GM12878 (cell line): ENCODE results near the gene CERK. TPM values are rescaled to one million over a fixed set of nuclear protein-coding genes. Genes with fewer than 3 reads are reported as not detected.
A peak's percentile ranks its signal among the peaks of the same experiment; 100 is the strongest.

ENCODE experiments used
- ATAC-seq: fragments of 200-7000 bp; cut with Tn5 transposase; 3 replicates; pipeline ENCODE4 v1.9.1; 2020; ENCODE audit warnings: mild to moderate bottlenecking, moderate library complexity
- BruUV-seq: library from RNA; stranded (reverse); fragments of 400-500 nt; replicated peaks from 2 replicates; lab custom pipeline; 2021; lab: Mats Ljungman, UMichigan
- CTCF ChIA-PET: fragments of 300-600 bp; sonication (Branson Sonifier 250); formaldehyde crosslinking; extraction: SDS; loops from one replicate; lab custom pipeline; 2021; ENCODE audit warnings: inconsistent platforms; lab: Yijun Ruan, JAX
- POLR2A ChIA-PET: fragments of 350-600 bp; formaldehyde crosslinking; extraction: SDS; loops from one replicate; lab custom pipeline; 2021; ENCODE audit warnings: inconsistent platforms; lab: Charles Lee
- RAD21 ChIA-PET: fragments of 300-600 bp; sonication (Branson Sonifier 250); formaldehyde crosslinking; loops from one replicate; lab custom pipeline; 2023; ENCODE audit warnings: antibody characterized with exemption; ENCODE audit not compliant: unreplicated experiment; lab: Charles Lee
- SMC1A ChIA-PET: fragments of 300-600 bp; sonication (Branson Sonifier 250); formaldehyde crosslinking; loops from one replicate; lab custom pipeline; 2023; ENCODE audit not compliant: unreplicated experiment, uncharacterized antibody; lab: Charles Lee
- DNase-seq: peaks from one replicate; pipeline ENCODE4 v3.0.0-alpha.2; 2011; ENCODE audit warnings: low read depth, low spot score
- FAIRE-seq: peaks from 3 replicates; lab custom pipeline; 2011; peaks lifted over from hg19 to GRCh38; lab: Jason Lieb, UNC
- H2AFZ ChIP-seq: 2 replicates; pipeline ENCODE4 v1.6.0; 2011; ENCODE audit warnings: low read depth, low read length, control low read depth; ENCODE audit not compliant: control insufficient read depth
- H3K27ac ChIP-seq: 2 replicates; pipeline ENCODE4 v1.5.1; 2011; ENCODE audit warnings: control low read depth; ENCODE audit not compliant: control insufficient read depth, insufficient read depth
- H3K27me3 ChIP-seq, 2 experiments: replicated peaks in 1 of 2; 2 replicates each; pipeline versions ENCODE4 v1.6.0 to v1.6.1; 2011; ENCODE audit warnings: low read length in 1 of 2; ENCODE audit not compliant: control insufficient read depth in 2 of 2, insufficient read depth in 2 of 2
- H3K36me3 ChIP-seq, 2 experiments: 2 replicates each; pipeline ENCODE4 v1.5.1; 2011; ENCODE audit warnings: low read length in 1 of 2; ENCODE audit not compliant: control insufficient read depth in 2 of 2, insufficient read depth in 2 of 2
- H3K4me1 ChIP-seq: 2 replicates; pipeline ENCODE4 v1.6.1; 2011; ENCODE audit warnings: mild to moderate bottlenecking, low read length, moderate library complexity, mixed read lengths; ENCODE audit not compliant: control insufficient read depth, insufficient read depth
- H3K4me2 ChIP-seq: 2 replicates; pipeline ENCODE4 v1.6.0; 2011; ENCODE audit warnings: control low read depth; ENCODE audit not compliant: control insufficient read depth, insufficient read depth
- H3K4me3 ChIP-seq: fragments of 200-600 bp; sonication (generic); 2 replicates; pipeline ENCODE4 v1.5.1; 2016
- H3K79me2 ChIP-seq: 2 replicates; pipeline ENCODE4 v1.6.0; 2011; ENCODE audit warnings: low read length; ENCODE audit not compliant: control insufficient read depth, insufficient read depth
- H3K9ac ChIP-seq: 2 replicates; pipeline ENCODE4 v1.8.0; 2011; ENCODE audit warnings: low read length, control low read depth, mixed read lengths; ENCODE audit not compliant: control insufficient read depth, insufficient read depth
- H3K9me3 ChIP-seq: replicated peaks from 3 replicates; pipeline ENCODE4 v1.5.1; 2011; ENCODE audit warnings: mild to moderate bottlenecking, low read length; ENCODE audit not compliant: control insufficient read depth, insufficient read depth
- H4K20me1 ChIP-seq: 2 replicates; pipeline ENCODE4 v1.6.0; 2011; ENCODE audit not compliant: control insufficient read depth, insufficient read depth
- BHLHE40 ChIP-seq, 2 experiments: fragments of 450-650 bp in 1 of 2; IDR thresholded peaks; 2 replicates each; pipeline ENCODE4 v1.6.1; 2011 to 2017; ENCODE audit warnings: low read depth in 2 of 2, borderline replicate concordance in 1 of 2, improper control_type of control experiment in 1 of 2, low read length in 1 of 2, mild to moderate bottlenecking in 1 of 2
- CREB1 ChIP-seq: IDR thresholded peaks from 2 replicates; pipeline ENCODE4 v1.6.1; 2012; ENCODE audit warnings: low read depth, mild to moderate bottlenecking, inconsistent platforms
- IKZF2 ChIP-seq, 2 experiments: fragments of 450-650 bp; IDR thresholded peaks; 2 replicates each; pipeline ENCODE4 v1.6.1; 2017; ENCODE audit warnings: mild to moderate bottlenecking in 2 of 2, moderate library complexity in 2 of 2
- MEF2B ChIP-seq: fragments of 450-650 bp; IDR thresholded peaks from 2 replicates; pipeline ENCODE4 v1.6.1; 2018; ENCODE audit warnings: mild to moderate bottlenecking, moderate library complexity; ENCODE audit not compliant: partially characterized antibody, poor library complexity, severe bottlenecking
- POU2F2 ChIP-seq: IDR thresholded peaks from 3 replicates; pipeline ENCODE4 v1.6.1; 2011; ENCODE audit warnings: low read depth, mild to moderate bottlenecking, low read length, borderline replicate concordance
- RELA ChIP-seq: fragments of 450-650 bp; IDR thresholded peaks from 2 replicates; pipeline ENCODE4 v1.8.0; 2014; ENCODE audit warnings: borderline replicate concordance; ENCODE audit not compliant: partially characterized antibody
- SMAD1 ChIP-seq: fragments of 450-650 bp; IDR thresholded peaks from 2 replicates; pipeline ENCODE4 v1.6.1; 2018; ENCODE audit warnings: mild to moderate bottlenecking, low read depth; ENCODE audit not compliant: partially characterized antibody
- SMAD5 ChIP-seq: IDR thresholded peaks from 2 replicates; pipeline ENCODE4 v1.6.1; 2016; ENCODE audit warnings: antibody characterized with exemption, low read depth
- SRF ChIP-seq, 2 experiments: IDR thresholded peaks; 2 replicates each; pipeline ENCODE4 v1.6.1; 2011; ENCODE audit warnings: low read depth in 2 of 2, low read length in 2 of 2, mild to moderate bottlenecking in 1 of 2, moderate library complexity in 1 of 2
- ZNF217 ChIP-seq: fragments of 450-650 bp; IDR thresholded peaks from 2 replicates; pipeline ENCODE4 v1.6.1; 2017; ENCODE audit warnings: antibody characterized with exemption, mild to moderate bottlenecking
- ZNF274 ChIP-seq: IDR thresholded peaks from one replicate; pipeline ENCODE4 v1.8.0; 2011; ENCODE audit not compliant: insufficient read length, insufficient read depth
- ZSCAN29 ChIP-seq: fragments of 450-650 bp; IDR thresholded peaks from 2 replicates; pipeline ENCODE4 v1.6.1; 2017; ENCODE audit warnings: mild to moderate bottlenecking, moderate library complexity
- WGBS: methylation state at CpG from one replicate; pipeline ENCODE4 v1.1.6; 2016; ENCODE audit warnings: low lambda C conversion rate; ENCODE audit not compliant: insufficient replicate concordance, insufficient coverage; ENCODE audit errors: missing lambda C conversion rate; 5-methylcytosine and 5-hydroxymethylcytosine counted together
- in situ Hi-C: fragments of 300-500 bp; cut with MboI; formaldehyde crosslinking; loops from 9 replicates; pipeline ENCODE4 v1.14.3; 2018; ENCODE audit warnings: mixed read lengths
- intact Hi-C: fragments of 100-400 bp; cut with micrococcal nuclease; formaldehyde crosslinking; loops from one replicate; pipeline ENCODE4 v1.14.2; 2022; ENCODE audit not compliant: unreplicated experiment
- polyA plus RNA-seq, 11 experiments: library from polyadenylated mRNA; depleted of rRNA in 4 of 11; unstranded in 6 of 11; stranded (reverse) in 5 of 11; fragments of >200 nt; fragmentation: Nextera tagmentation in 4 of 11; fragmentation: Illumina TruSeq in 1 of 11; extraction: Ambion mirVana in 4 of 11; extraction: Trizol in 1 of 11; gene quantifications; 1 replicate in 1 of 11; 2 replicates in 10 of 11; pipeline versions ENCODE4 v1.2.1 to v1.2.3, GENCODE V29; 2011 to 2016; ENCODE audit warnings: inconsistent platforms in 2 of 11, missing spikeins in 2 of 11, low read depth in 1 of 11
- total RNA-seq, 4 experiments: library from RNA; depleted of rRNA in 3 of 4; stranded (reverse); fragments of >200 nt in 3 of 4; fragmentation: Illumina TruSeq in 1 of 4; extraction: Trizol in 1 of 4; gene quantifications; 2 replicates each; pipeline versions ENCODE4 v1.2.1 to v1.2.3, GENCODE V29; 2013 to 2021
- TF ChIP-seq, protein P1 (sequence below): IDR thresholded peaks from 2 replicates; pipeline ENCODE4 v1.6.1; 2011; ENCODE audit warnings: borderline replicate concordance, low read depth, mild to moderate bottlenecking, moderate library complexity, low read length; ENCODE audit not compliant: insufficient read depth, poor library complexity, severe bottlenecking
- TF ChIP-seq, protein P2 (sequence below), 3 experiments: IDR thresholded peaks in 2 of 3; conservative IDR thresholded peaks in 1 of 3; 2 replicates each; pipeline ENCODE4 v1.5.1; 2011; ENCODE audit warnings: low read depth in 3 of 3, low read length in 3 of 3, mild to moderate bottlenecking in 3 of 3, control low read depth in 2 of 3, moderate library complexity in 2 of 3, inconsistent platforms in 1 of 3, mixed read lengths in 1 of 3; ENCODE audit not compliant: control insufficient read depth in 2 of 3, insufficient read depth in 1 of 3; ENCODE audit errors: extremely low read depth in 1 of 3
- TF ChIP-seq, protein P3 (sequence below): IDR thresholded peaks from 2 replicates; pipeline ENCODE4 v1.6.1; 2012; ENCODE audit warnings: improper control_type of control experiment, low read depth, low read length; ENCODE audit not compliant: insufficient replicate concordance

The CERK gene
- total and polyA plus RNA-seq, 10 of the 15 experiments (the other 5 are each of a cell fraction or from before 2014, with no cell fraction given) = 4.0 to 41.1 (median 30.2) TPM

DNA sequence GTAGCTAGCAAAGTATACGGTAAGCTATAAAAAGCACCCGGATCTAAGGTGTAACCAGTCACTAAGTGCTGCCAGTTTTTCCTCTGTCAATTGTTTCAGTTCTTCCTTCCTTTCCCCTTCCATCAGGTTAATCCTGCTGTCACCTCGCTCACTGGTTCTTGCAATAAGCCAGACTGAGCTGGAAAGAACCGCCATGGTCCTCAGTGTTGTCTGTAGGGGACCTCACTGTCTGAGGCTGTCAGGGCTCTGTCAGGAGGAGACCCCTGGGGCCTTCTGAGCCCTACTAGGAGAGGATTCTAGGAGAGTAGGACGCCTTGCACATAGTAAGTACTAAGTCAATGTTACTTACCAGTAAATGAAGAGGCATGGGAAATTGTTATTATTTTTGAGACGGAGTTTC lies 23.0 kb upstream of the CERK start:
- peaks cover 0 to 4% of the 10 kb centered on the region in 2 experiments; a peak in 1 of 4 replicates for H3K36me3 ChIP-seq
- CTCF ChIA-PET = interaction anchor here (1.1 to 11.8 kb wide), 9 partner anchors 12 to 198 kb away, joined by 3 to 297 read pairs (median 6); no protein-coding TSS in a partner anchor
- no peaks in the 10 kb centered on the region for H3K27me3 ChIP-seq
- peak overlapping the region; percentile 88 for H3K4me2 ChIP-seq
- SMC1A ChIA-PET = interaction anchor here (0.6 to 5.8 kb wide), 6 partner anchors 9 to 197 kb away, joined by 3 to 72 read pairs (median 5); no protein-coding TSS in a partner anchor
- FAIRE-seq = no peak
- POLR2A ChIA-PET = interaction anchor here (0.6 to 1.6 kb wide), 4 partner anchors 12 to 170 kb away, joined by 3 to 8 read pairs (median 4); no protein-coding TSS in a partner anchor
- BruUV-seq = no TSS peak
- H3K9me3 ChIP-seq = peaks cover 3% of the 10 kb centered on the region; the same call in 1 of the 3 replicates
- peaks cover 43% of the 10 kb centered on the region for H3K79me2 ChIP-seq
- peak overlapping the region; percentile 67 for H3K4me3 ChIP-seq
- 84% methylated on average over 6 of the region's 6 CpGs for WGBS
- H4K20me1 ChIP-seq = no peaks in the 10 kb centered on the region
- no peak overlapping the region for H3K27ac ChIP-seq
- peak overlapping the region; percentile 94 for H3K9ac ChIP-seq
- no peak for ATAC-seq
- intact Hi-C loops = no loop called here
- in situ Hi-C loops = loop anchor here (25.0 kb wide), 1 partner anchor 1326 kb away; no protein-coding TSS in a partner anchor
- H2AFZ ChIP-seq = no peak overlapping the region
- peaks cover 5% of the 10 kb centered on the region; the same call in 1 of the 2 replicates for H3K4me1 ChIP-seq
- RAD21 ChIA-PET = interaction anchor here (0.6 to 10.5 kb wide), 5 partner anchors 8 to 42 kb away, joined by 3 to 199 read pairs (median 4); no protein-coding TSS in a partner anchor
- DNase-seq = no peak
- no peak for TF ChIP-seq POU2F2
- TF ChIP-seq CREB1 = no peak
- TF ChIP-seq, protein P1, sequence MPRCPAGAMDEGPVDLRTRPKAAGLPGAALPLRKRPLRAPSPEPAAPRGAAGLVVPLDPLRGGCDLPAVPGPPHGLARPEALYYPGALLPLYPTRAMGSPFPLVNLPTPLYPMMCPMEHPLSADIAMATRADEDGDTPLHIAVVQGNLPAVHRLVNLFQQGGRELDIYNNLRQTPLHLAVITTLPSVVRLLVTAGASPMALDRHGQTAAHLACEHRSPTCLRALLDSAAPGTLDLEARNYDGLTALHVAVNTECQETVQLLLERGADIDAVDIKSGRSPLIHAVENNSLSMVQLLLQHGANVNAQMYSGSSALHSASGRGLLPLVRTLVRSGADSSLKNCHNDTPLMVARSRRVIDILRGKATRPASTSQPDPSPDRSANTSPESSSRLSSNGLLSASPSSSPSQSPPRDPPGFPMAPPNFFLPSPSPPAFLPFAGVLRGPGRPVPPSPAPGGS = no peak
- no peak for TF ChIP-seq SRF (IDR thresholded peaks at IDR 0.05; ENCODE audit: low read depth in 2 of 2, low read length in 2 of 2)
- no peak for TF ChIP-seq ZNF217
- TF ChIP-seq BHLHE40 (IDR thresholded peaks at IDR 0.05; ENCODE audit: borderline replicate concordance in 1 of 2, low read depth in 2 of 2, low read length in 1 of 2) = no peak
- TF ChIP-seq RELA = no peak
- TF ChIP-seq SMAD1 = no peak
- TF ChIP-seq, protein P2, sequence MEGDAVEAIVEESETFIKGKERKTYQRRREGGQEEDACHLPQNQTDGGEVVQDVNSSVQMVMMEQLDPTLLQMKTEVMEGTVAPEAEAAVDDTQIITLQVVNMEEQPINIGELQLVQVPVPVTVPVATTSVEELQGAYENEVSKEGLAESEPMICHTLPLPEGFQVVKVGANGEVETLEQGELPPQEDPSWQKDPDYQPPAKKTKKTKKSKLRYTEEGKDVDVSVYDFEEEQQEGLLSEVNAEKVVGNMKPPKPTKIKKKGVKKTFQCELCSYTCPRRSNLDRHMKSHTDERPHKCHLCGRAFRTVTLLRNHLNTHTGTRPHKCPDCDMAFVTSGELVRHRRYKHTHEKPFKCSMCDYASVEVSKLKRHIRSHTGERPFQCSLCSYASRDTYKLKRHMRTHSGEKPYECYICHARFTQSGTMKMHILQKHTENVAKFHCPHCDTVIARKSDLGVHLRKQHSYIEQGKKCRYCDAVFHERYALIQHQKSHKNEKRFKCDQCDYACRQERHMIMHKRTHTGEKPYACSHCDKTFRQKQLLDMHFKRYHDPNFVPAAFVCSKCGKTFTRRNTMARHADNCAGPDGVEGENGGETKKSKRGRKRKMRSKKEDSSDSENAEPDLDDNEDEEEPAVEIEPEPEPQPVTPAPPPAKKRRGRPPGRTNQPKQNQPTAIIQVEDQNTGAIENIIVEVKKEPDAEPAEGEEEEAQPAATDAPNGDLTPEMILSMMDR (IDR thresholded peaks at IDR 0.05 in 2 of 3, conservative IDR thresholded peaks at IDR 0.05 in 1 of 3; ENCODE audit: control insufficient read depth in 2 of 3, extremely low read depth in 1 of 3, insufficient read depth in 1 of 3, low read depth in 3 of 3, low read length in 3 of 3) = no peak
- no peak for TF ChIP-seq MEF2B
- no peak for TF ChIP-seq ZSCAN29
- no peak for TF ChIP-seq ZNF274
- no peak for TF ChIP-seq IKZF2 (IDR thresholded peaks at IDR 0.05)
- TF ChIP-seq, protein P3, sequence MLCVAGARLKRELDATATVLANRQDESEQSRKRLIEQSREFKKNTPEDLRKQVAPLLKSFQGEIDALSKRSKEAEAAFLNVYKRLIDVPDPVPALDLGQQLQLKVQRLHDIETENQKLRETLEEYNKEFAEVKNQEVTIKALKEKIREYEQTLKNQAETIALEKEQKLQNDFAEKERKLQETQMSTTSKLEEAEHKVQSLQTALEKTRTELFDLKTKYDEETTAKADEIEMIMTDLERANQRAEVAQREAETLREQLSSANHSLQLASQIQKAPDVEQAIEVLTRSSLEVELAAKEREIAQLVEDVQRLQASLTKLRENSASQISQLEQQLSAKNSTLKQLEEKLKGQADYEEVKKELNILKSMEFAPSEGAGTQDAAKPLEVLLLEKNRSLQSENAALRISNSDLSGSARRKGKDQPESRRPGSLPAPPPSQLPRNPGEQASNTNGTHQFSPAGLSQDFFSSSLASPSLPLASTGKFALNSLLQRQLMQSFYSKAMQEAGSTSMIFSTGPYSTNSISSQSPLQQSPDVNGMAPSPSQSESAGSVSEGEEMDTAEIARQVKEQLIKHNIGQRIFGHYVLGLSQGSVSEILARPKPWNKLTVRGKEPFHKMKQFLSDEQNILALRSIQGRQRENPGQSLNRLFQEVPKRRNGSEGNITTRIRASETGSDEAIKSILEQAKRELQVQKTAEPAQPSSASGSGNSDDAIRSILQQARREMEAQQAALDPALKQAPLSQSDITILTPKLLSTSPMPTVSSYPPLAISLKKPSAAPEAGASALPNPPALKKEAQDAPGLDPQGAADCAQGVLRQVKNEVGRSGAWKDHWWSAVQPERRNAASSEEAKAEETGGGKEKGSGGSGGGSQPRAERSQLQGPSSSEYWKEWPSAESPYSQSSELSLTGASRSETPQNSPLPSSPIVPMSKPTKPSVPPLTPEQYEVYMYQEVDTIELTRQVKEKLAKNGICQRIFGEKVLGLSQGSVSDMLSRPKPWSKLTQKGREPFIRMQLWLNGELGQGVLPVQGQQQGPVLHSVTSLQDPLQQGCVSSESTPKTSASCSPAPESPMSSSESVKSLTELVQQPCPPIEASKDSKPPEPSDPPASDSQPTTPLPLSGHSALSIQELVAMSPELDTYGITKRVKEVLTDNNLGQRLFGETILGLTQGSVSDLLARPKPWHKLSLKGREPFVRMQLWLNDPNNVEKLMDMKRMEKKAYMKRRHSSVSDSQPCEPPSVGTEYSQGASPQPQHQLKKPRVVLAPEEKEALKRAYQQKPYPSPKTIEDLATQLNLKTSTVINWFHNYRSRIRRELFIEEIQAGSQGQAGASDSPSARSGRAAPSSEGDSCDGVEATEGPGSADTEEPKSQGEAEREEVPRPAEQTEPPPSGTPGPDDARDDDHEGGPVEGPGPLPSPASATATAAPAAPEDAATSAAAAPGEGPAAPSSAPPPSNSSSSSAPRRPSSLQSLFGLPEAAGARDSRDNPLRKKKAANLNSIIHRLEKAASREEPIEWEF = no peak
- TF ChIP-seq SMAD5 = no peak
